CD4-positive, alpha-beta T cell treated with Interleukin-15 for 4 hours (primary cell): ENCODE data around the gene ANKHD1.
A peak's percentile ranks its signal among the peaks of the same experiment; 100 is the strongest.
"Not testable (repeated sequence)": the region's sequence is repeated elsewhere in the genome, so short reads cannot be mapped to it uniquely, and the experiment has no call there.

Experiments used
- DNase-seq: peaks from one replicate; pipeline ENCODE4 v3.0.0-alpha.2; 2020; ENCODE audit warnings: low spot score

ANKHD1 gene

GRCh38 chr5:140564196-140565023 lies 162.8 kb downstream of the ANKHD1 start, which contains the start of the genes APBB3 and SLC35A4:
Gene APBB3, minus strand, starts transcription at chr5:140564598. Its CDS starts 353 bp downstream, at chr5:140564245.
Gene SLC35A4, plus strand, starts transcription at chr5:140564828. Its CDS starts 2,342 bp downstream, at chr5:140567170.
- DNase-seq, result peak; percentile 99

DNA sequence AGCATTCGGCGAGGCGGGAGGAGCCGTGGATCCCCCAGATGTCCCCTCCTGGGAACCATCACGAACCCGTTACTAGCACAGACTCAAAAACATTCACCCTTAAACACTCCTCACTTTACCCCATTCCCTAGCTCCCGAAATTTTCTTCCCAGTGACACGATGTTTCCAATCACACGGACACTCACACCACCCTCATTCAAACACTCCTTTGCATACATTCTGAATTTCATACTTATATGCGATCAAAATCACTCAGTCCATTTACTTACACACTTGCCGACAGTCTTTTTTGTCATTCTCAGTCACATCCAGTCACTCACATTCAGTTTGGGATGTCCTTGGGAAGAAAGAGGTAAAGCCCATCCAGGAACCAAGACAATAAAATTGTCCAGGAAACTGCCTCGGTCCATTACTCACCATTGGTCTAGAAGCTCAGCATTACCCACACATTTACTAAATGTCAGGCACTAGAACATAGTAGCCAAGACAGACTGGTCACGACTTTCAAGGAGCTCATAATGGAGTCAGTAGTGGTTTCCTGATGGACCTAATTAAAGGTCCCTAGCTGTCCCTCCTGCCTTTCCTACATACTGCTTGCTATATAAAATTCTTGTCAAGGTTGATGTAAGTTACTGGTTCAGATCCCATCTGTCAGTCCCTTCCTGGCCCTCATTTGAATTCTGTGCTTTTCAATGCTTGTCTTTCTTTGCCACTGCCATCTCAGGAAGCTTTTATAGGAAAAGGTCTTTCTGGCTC lies 163.6 kb downstream of the ANKHD1 start:
- no peak for DNase-seq

GRCh38 chr5:140565780-140566095 lies 164.1 kb downstream of the ANKHD1 start:
- DNase-seq, result no peak

DNA sequence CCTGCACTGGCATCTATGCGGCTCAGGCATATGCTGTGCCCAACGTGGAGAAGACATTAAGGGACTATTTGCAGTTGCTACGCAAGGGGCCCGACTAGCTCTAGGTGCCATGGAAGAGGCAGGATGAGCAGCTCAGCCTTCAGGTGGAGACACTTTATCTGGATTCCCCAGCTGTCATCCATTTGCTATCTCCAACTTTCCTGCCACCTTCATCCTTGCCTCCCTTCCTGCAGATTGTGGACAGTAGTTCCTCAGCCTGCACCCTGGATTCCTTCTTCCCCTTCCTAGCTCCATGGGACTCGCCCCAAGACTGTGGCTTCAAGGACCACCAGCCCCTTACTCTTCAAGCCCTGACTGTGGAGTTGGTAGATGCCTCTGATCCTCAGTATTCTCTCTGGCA lies 165.0 kb downstream of the ANKHD1 start:
- no peak for DNase-seq

DNA sequence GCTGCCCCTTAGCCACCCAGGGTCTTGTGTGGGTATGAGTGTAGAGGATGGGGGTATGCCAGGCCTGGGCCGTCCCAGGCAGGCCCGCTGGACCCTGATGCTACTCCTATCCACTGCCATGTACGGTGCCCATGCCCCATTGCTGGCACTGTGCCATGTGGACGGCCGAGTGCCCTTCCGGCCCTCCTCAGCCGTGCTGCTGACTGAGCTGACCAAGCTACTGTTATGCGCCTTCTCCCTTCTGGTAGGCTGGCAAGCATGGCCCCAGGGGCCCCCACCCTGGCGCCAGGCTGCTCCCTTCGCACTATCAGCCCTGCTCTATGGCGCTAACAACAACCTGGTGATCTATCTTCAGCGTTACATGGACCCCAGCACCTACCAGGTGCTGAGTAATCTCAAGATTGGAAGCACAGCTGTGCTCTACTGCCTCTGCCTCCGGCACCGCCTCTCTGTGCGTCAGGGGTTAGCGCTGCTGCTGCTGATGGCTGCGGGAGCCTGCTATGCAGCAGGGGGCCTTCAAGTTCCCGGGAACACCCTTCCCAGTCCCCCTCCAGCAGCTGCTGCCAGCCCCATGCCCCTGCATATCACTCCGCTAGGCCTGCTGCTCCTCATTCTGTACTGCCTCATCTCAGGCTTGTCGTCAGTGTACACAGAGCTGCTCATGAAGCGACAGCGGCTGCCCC lies 165.6 kb downstream of the ANKHD1 start:
- no peak for DNase-seq

DNA sequence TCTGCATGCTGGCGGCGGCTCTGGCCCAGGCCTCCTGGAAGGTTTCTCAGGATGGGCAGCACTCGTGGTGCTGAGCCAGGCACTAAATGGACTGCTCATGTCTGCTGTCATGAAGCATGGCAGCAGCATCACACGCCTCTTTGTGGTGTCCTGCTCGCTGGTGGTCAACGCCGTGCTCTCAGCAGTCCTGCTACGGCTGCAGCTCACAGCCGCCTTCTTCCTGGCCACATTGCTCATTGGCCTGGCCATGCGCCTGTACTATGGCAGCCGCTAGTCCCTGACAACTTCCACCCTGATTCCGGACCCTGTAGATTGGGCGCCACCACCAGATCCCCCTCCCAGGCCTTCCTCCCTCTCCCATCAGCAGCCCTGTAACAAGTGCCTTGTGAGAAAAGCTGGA lies 166.2 kb downstream of the ANKHD1 start:
- no peak for DNase-seq

- no peak for DNase-seq
Observed at GRCh38 chr5:140568443-140569063, 166.9 kb downstream of the ANKHD1 start.

GRCh38 chr5:140569197-140569596 lies 167.6 kb downstream of the ANKHD1 start:
- peak; percentile 17 for DNase-seq

GRCh38 chr5:140570058-140570457 lies 168.4 kb downstream of the ANKHD1 start:
- DNase-seq, result no peak

GRCh38 chr5:140570488-140570887 lies 168.9 kb downstream of the ANKHD1 start:
- DNase-seq, result no peak

DNA sequence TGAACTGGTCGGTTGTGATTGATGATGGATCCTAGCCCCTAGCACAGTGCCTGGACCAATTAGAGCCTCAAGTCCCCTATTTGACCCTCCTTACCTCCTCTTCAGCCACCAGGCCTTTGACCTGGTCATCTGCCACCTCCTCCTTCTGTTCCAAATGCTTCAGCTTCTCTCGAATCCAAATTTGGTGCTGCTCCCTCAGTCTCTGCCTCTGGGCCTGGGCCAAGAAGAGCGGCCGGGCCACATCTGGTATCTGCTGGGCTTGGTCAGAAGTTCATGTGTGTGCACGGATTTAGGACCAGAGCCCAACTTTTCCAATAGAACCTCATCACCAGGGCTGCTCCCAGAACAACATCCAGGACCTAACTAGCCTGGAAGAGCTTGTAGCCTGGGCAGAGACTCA lies 169.5 kb downstream of the ANKHD1 start:
- no peak for DNase-seq

- no peak for DNase-seq
Observed at GRCh38 chr5:140573683-140574082, 172.1 kb downstream of the ANKHD1 start.

DNA sequence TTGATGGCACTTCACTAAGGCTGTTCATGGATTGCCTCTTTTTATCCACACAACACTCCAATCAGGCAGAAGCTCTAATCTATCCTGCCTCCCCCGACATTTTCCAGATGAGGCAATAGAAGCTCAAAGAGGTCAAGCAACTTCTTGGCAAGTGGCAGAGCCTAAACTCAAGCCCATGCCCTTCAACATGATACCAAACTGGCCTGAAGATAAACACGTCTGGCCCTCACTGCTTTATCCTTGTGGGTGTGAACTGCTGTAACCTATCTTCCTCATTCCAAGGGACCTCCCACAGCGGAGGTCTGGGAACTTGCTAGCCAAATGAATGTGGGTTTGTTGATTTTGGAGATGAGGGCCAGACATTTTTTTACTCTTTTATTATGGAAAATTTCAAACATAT lies 172.5 kb downstream of the ANKHD1 start:
- DNase-seq, result no peak

GRCh38 chr5:140575309-140575708 lies 173.7 kb downstream of the ANKHD1 start:
- DNase-seq, result no peak

DNA sequence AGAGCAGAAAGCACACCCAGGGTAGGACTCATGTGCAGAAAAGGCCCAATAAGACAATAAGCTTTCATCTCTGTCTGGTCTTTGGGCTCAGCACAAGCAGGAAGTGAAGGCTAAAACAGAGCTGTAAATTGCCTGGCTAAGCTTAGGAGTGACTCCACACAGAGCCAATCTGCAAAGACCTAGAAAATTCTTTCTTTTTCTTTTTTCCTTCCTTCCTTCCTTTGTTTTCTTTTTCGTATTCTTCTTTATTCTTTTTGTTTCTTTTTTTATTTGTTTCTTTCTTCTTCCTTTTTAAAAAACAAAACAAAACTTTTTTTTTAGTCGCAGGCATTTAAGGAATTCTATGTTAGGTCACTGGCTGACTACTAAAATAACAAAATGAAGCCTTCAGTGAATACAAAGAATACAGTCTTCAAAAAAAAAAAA lies 175.2 kb downstream of the ANKHD1 start:
- no peak for DNase-seq

DNA sequence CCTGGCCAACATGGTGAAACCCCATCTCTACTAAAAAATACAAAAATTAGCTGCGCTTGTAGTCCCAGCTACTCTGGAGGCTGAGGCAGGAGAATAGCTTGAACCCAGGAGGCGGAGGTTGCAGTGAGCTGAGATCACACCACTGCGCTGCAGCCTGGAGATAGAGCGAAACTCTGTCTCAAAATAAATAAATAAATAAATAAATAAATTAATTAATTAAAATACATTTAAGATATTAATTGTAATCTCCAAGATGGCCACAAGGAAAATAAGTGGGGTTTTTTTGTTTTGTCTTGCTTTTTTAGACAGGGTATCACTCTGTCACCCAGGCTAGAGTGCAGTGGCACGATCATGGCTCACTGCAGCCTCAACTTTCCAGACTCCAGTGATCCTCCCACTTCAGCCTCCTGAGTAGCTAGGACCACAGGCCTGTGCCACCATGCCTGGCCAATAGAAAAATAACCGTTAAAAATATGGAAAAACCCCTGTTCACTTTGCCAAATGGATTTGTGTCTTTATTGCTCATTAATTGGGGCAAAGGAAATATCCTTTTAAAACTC lies 177.6 kb downstream of the ANKHD1 start:
- not testable (repeated sequence) for DNase-seq

- DNase-seq, result no peak
Observed at GRCh38 chr5:140587495-140587894, 185.9 kb downstream of the ANKHD1 start.

GRCh38 chr5:140588311-140589070 lies 186.9 kb downstream of the ANKHD1 start:
- DNase-seq, result no peak
